ENCODE measurements around the gene C1QTNF6.
"Not testable (repeated sequence)": the region's sequence is repeated elsewhere in the genome, so short reads cannot be mapped to it uniquely, and the experiment has no call there.

Gene C1QTNF6

GRCh38 chr22:37170689-37171405, 17.2 kb downstream of the C1QTNF6 start:
- Histone ChIP-seq H3K4me1 (ENCODE audit: control insufficient read depth in 5 of 5, insufficient read depth in 5 of 5, low read length in 5 of 5) (peaks cover 15 to 65% (median 52%) of the 10 kb centered on the region in 5 donors), H3K4me3 (ENCODE audit: low read depth in 1 of 5, low read length in 5 of 5) (peak overlapping the region in 1 of 5 donors; percentile 4)
- H3K27ac ChIP-seq (ENCODE audit: low read depth, low read length); H3K9me3 ChIP-seq (ENCODE audit: control insufficient read depth in 5 of 5, low read length in 5 of 5); H3K36me3 ChIP-seq (ENCODE audit: control insufficient read depth in 5 of 5, insufficient read depth in 5 of 5, low read length in 5 of 5); H3K27me3 ChIP-seq (ENCODE audit: control insufficient read depth in 5 of 5, insufficient read depth in 4 of 5, low read length in 5 of 5); H3K9ac ChIP-seq (ENCODE audit: low read length in 5 of 5): not testable (repeated sequence)

- Histone ChIP-seq H3K27me3 (ENCODE audit: control insufficient read depth in 5 of 5, insufficient read depth in 4 of 5, low read length in 5 of 5) (no peaks in the 10 kb centered on the region), H3K36me3 (ENCODE audit: control insufficient read depth in 5 of 5, insufficient read depth in 5 of 5, low read length in 5 of 5) (no peaks in the 10 kb centered on the region), H3K9me3 (ENCODE audit: control insufficient read depth in 5 of 5, low read length in 5 of 5) (no peaks in the 10 kb centered on the region), H3K27ac (ENCODE audit: low read depth, low read length) (no peak overlapping the region), H3K4me3 (ENCODE audit: low read depth in 1 of 5, low read length in 5 of 5) (peak overlapping the region in 1 of 5 donors; percentile 4), H3K4me1 (ENCODE audit: control insufficient read depth in 5 of 5, insufficient read depth in 5 of 5, low read length in 5 of 5) (peaks cover 11 to 58% (median 46%) of the 10 kb centered on the region in 5 donors), H3K9ac (ENCODE audit: low read length in 5 of 5) (no peak overlapping the region)
These were observed 17.9 kb downstream of the C1QTNF6 start for GRCh38 chr22:37169947-37170688.

- no peak overlapping the region for H3K9ac ChIP-seq (ENCODE audit: low read length in 5 of 5)
- no peaks in the 10 kb centered on the region for H3K36me3 ChIP-seq (ENCODE audit: control insufficient read depth in 5 of 5, insufficient read depth in 5 of 5, low read length in 5 of 5)
- H3K27ac ChIP-seq (ENCODE audit: low read depth, low read length) = no peak overlapping the region
- no peak overlapping the region for H3K4me3 ChIP-seq (ENCODE audit: low read depth in 1 of 5, low read length in 5 of 5)
- H3K4me1 ChIP-seq (ENCODE audit: control insufficient read depth in 5 of 5, insufficient read depth in 5 of 5, low read length in 5 of 5) = peaks cover 11 to 51% (median 45%) of the 10 kb centered on the region in 5 donors
- no peaks in the 10 kb centered on the region for H3K9me3 ChIP-seq (ENCODE audit: control insufficient read depth in 5 of 5, low read length in 5 of 5)
- no peaks in the 10 kb centered on the region for H3K27me3 ChIP-seq (ENCODE audit: control insufficient read depth in 5 of 5, insufficient read depth in 4 of 5, low read length in 5 of 5)
These were observed 18.6 kb downstream of the C1QTNF6 start for GRCh38 chr22:37169406-37169805.

- Histone ChIP-seq H3K4me3 (ENCODE audit: low read depth in 1 of 5, low read length in 5 of 5) (no peak overlapping the region), H3K4me1 (ENCODE audit: control insufficient read depth in 5 of 5, insufficient read depth in 5 of 5, low read length in 5 of 5) (peaks cover 11 to 39% (median 32%) of the 10 kb centered on the region in 5 donors), H3K27ac (ENCODE audit: low read depth, low read length) (peak overlapping the region; percentile 60), H3K36me3 (ENCODE audit: control insufficient read depth in 5 of 5, insufficient read depth in 5 of 5, low read length in 5 of 5) (no peaks in the 10 kb centered on the region), H3K9ac (ENCODE audit: low read length in 5 of 5) (peak overlapping the region in 4 of 5 donors; percentile 19 to 74 (median 35)), H3K9me3 (ENCODE audit: control insufficient read depth in 5 of 5, low read length in 5 of 5) (no peaks in the 10 kb centered on the region), H3K27me3 (ENCODE audit: control insufficient read depth in 5 of 5, insufficient read depth in 4 of 5, low read length in 5 of 5) (peaks cover 0 to 2% (median 0%) of the 10 kb centered on the region in 5 donors)
These were observed 19.9 kb downstream of the C1QTNF6 start for GRCh38 chr22:37167981-37168647.

- peak overlapping the region in 4 of 5 donors; percentile 35 to 74 (median 48) for H3K9ac ChIP-seq (ENCODE audit: low read length in 5 of 5)
- H3K27ac ChIP-seq (ENCODE audit: low read depth, low read length) = peak overlapping the region; percentile 60
- no peaks in the 10 kb centered on the region for H3K9me3 ChIP-seq (ENCODE audit: control insufficient read depth in 5 of 5, low read length in 5 of 5)
- H3K4me3 ChIP-seq (ENCODE audit: low read depth in 1 of 5, low read length in 5 of 5) = peak overlapping the region in 2 of 5 donors; percentile 2 to 30
- peaks cover 0 to 3% (median 1%) of the 10 kb centered on the region in 5 donors for H3K27me3 ChIP-seq (ENCODE audit: control insufficient read depth in 5 of 5, insufficient read depth in 4 of 5, low read length in 5 of 5)
- H3K4me1 ChIP-seq (ENCODE audit: control insufficient read depth in 5 of 5, insufficient read depth in 5 of 5, low read length in 5 of 5) = peaks cover 9 to 33% (median 30%) of the 10 kb centered on the region in 5 donors
- H3K36me3 ChIP-seq (ENCODE audit: control insufficient read depth in 5 of 5, insufficient read depth in 5 of 5, low read length in 5 of 5) = no peaks in the 10 kb centered on the region
These were observed 20.7 kb downstream of the C1QTNF6 start for GRCh38 chr22:37167176-37167980.

- Histone ChIP-seq H3K27ac (ENCODE audit: low read depth, low read length) (peak overlapping the region; percentile 60), H3K36me3 (ENCODE audit: control insufficient read depth in 5 of 5, insufficient read depth in 5 of 5, low read length in 5 of 5) (no peaks in the 10 kb centered on the region), H3K27me3 (ENCODE audit: control insufficient read depth in 5 of 5, insufficient read depth in 4 of 5, low read length in 5 of 5) (peaks cover 0 to 4% (median 2%) of the 10 kb centered on the region in 5 donors), H3K4me3 (ENCODE audit: low read depth in 1 of 5, low read length in 5 of 5) (peak overlapping the region in 3 of 5 donors; percentile 2 to 32 (median 30)), H3K4me1 (ENCODE audit: control insufficient read depth in 5 of 5, insufficient read depth in 5 of 5, low read length in 5 of 5) (peaks cover 9 to 33% (median 30%) of the 10 kb centered on the region in 5 donors), H3K9ac (ENCODE audit: low read length in 5 of 5) (peak overlapping the region in 3 of 5 donors; percentile 45 to 74 (median 48)), H3K9me3 (ENCODE audit: control insufficient read depth in 5 of 5, low read length in 5 of 5) (no peaks in the 10 kb centered on the region)
These were observed 21.4 kb downstream of the C1QTNF6 start for GRCh38 chr22:37166675-37167066.

- H3K4me3 ChIP-seq (ENCODE audit: low read depth in 1 of 5, low read length in 5 of 5) = no peak overlapping the region
- peaks cover 0 to 5% (median 4%) of the 10 kb centered on the region in 5 donors for H3K9me3 ChIP-seq (ENCODE audit: control insufficient read depth in 5 of 5, low read length in 5 of 5)
- H3K27ac ChIP-seq (ENCODE audit: low read depth, low read length) = no peak overlapping the region
- H3K9ac ChIP-seq (ENCODE audit: low read length in 5 of 5) = no peak overlapping the region
- no peaks in the 10 kb centered on the region for H3K36me3 ChIP-seq (ENCODE audit: control insufficient read depth in 5 of 5, insufficient read depth in 5 of 5, low read length in 5 of 5)
- peaks cover 0 to 5% (median 2%) of the 10 kb centered on the region in 5 donors for H3K27me3 ChIP-seq (ENCODE audit: control insufficient read depth in 5 of 5, insufficient read depth in 4 of 5, low read length in 5 of 5)
- H3K4me1 ChIP-seq (ENCODE audit: control insufficient read depth in 5 of 5, insufficient read depth in 5 of 5, low read length in 5 of 5) = peaks cover 9 to 33% (median 30%) of the 10 kb centered on the region in 5 donors
These were observed 21.9 kb downstream of the C1QTNF6 start for GRCh38 chr22:37165940-37166674.

GRCh38 chr22:37165066-37165465, 23.0 kb downstream of the C1QTNF6 start:
- no peak overlapping the region for H3K27ac ChIP-seq (ENCODE audit: low read depth, low read length)
- H3K36me3 ChIP-seq (ENCODE audit: control insufficient read depth in 5 of 5, insufficient read depth in 5 of 5, low read length in 5 of 5) = no peaks in the 10 kb centered on the region
- peaks cover 0 to 5% (median 4%) of the 10 kb centered on the region in 5 donors for H3K27me3 ChIP-seq (ENCODE audit: control insufficient read depth in 5 of 5, insufficient read depth in 4 of 5, low read length in 5 of 5)
- H3K4me1 ChIP-seq (ENCODE audit: control insufficient read depth in 5 of 5, insufficient read depth in 5 of 5, low read length in 5 of 5) = peaks cover 9 to 25% (median 23%) of the 10 kb centered on the region in 5 donors
- H3K9ac ChIP-seq (ENCODE audit: low read length in 5 of 5) = no peak overlapping the region
- peaks cover 0 to 6% (median 5%) of the 10 kb centered on the region in 5 donors for H3K9me3 ChIP-seq (ENCODE audit: control insufficient read depth in 5 of 5, low read length in 5 of 5)
- no peak overlapping the region for H3K4me3 ChIP-seq (ENCODE audit: low read depth in 1 of 5, low read length in 5 of 5)

- Histone ChIP-seq H3K36me3 (ENCODE audit: control insufficient read depth in 5 of 5, insufficient read depth in 5 of 5, low read length in 5 of 5) (no peaks in the 10 kb centered on the region), H3K4me1 (ENCODE audit: control insufficient read depth in 5 of 5, insufficient read depth in 5 of 5, low read length in 5 of 5) (peaks cover 9 to 25% (median 23%) of the 10 kb centered on the region in 5 donors), H3K27ac (ENCODE audit: low read depth, low read length) (no peak overlapping the region), H3K9ac (ENCODE audit: low read length in 5 of 5) (no peak overlapping the region), H3K4me3 (ENCODE audit: low read depth in 1 of 5, low read length in 5 of 5) (no peak overlapping the region), H3K27me3 (ENCODE audit: control insufficient read depth in 5 of 5, insufficient read depth in 4 of 5, low read length in 5 of 5) (peaks cover 0 to 6% (median 4%) of the 10 kb centered on the region in 5 donors), H3K9me3 (ENCODE audit: control insufficient read depth in 5 of 5, low read length in 5 of 5) (peaks cover 0 to 6% (median 5%) of the 10 kb centered on the region in 5 donors)
These were observed 23.6 kb downstream of the C1QTNF6 start for GRCh38 chr22:37164505-37164887.

Measured in subcutaneous abdominal adipose tissue (tissue), 5 donors.